Right atrium auricular region (tissue), 2 donors: Measurements from ENCODE around the gene LRRC7. TPM values are rescaled to one million over a fixed set of nuclear protein-coding genes. Genes with fewer than 3 reads are reported as not detected.

Source experiments
- DNase-seq: peaks from one replicate; pipeline ENCODE4 v3.0.0-alpha.2; 2019; ENCODE audit warnings: low spot score
- H3K27ac ChIP-seq, 2 donors: fragments of 200-600 bp; sonication (generic); 1 replicate in 1 of 2; 2 replicates in 1 of 2; pipeline ENCODE4 v1.5.1; 2016 to 2019
- H3K27me3 ChIP-seq, 2 donors: fragments of 200-600 bp; sonication (generic); one replicate each; pipeline versions ENCODE4 v1.5.1 to v1.6.0; 2017 to 2019
- H3K36me3 ChIP-seq: fragments of 200-600 bp; sonication (generic); one replicate; pipeline ENCODE4 v1.5.1; 2016
- H3K4me1 ChIP-seq, 2 donors: fragments of 200-600 bp; sonication (generic); one replicate each; pipeline versions ENCODE4 v1.5.1 to v1.6.0; 2017 to 2019
- H3K4me3 ChIP-seq, 2 donors: fragments of 200-600 bp; sonication (generic); 1 replicate in 1 of 2; 2 replicates in 1 of 2; pipeline ENCODE4 v1.5.1; 2017 to 2019; ENCODE audit warnings: mild to moderate bottlenecking in 1 of 2, moderate library complexity in 1 of 2
- H3K9me3 ChIP-seq, 2 donors: fragments of 200-600 bp; sonication (generic); one replicate each; pipeline ENCODE4 v1.5.1; 2019
- total RNA-seq, 2 donors: library from RNA; depleted of rRNA; stranded (reverse); fragments of >200 nt; gene quantifications; one replicate each; pipeline ENCODE4 v1.1.0, GENCODE V29; 2016
- TF ChIP-seq, protein P1 (sequence below), 2 donors: fragments of 200-600 bp; sonication (generic); IDR thresholded peaks; one replicate each; pipeline ENCODE4 v1.5.1; 2019; ENCODE audit warnings: antibody characterized with exemption in 2 of 2

LRRC7 gene
- total RNA-seq, 2 donors from 2014 or later, result 0.75 to 14.3 TPM

DNA sequence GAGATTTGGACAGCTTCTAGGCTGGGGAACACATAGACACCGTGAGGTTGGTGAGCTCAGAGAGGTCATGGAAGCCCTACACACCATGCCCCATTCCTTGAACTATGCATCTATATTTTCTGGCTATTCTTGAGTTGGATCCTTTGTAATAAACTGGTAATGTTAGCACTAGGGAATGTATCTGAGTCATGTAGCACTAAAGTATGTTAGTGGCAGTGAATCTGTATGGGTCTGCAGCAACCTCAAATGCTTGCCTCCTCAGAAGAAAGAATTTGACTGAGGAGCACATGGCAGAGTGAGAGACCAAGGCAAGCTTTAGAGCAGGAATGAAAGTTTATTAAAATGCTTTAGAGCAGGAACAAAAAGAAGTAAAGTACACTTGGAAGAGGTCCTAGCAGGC lies 43.7 kb upstream of the LRRC7 start:
- TF ChIP-seq, protein P1, sequence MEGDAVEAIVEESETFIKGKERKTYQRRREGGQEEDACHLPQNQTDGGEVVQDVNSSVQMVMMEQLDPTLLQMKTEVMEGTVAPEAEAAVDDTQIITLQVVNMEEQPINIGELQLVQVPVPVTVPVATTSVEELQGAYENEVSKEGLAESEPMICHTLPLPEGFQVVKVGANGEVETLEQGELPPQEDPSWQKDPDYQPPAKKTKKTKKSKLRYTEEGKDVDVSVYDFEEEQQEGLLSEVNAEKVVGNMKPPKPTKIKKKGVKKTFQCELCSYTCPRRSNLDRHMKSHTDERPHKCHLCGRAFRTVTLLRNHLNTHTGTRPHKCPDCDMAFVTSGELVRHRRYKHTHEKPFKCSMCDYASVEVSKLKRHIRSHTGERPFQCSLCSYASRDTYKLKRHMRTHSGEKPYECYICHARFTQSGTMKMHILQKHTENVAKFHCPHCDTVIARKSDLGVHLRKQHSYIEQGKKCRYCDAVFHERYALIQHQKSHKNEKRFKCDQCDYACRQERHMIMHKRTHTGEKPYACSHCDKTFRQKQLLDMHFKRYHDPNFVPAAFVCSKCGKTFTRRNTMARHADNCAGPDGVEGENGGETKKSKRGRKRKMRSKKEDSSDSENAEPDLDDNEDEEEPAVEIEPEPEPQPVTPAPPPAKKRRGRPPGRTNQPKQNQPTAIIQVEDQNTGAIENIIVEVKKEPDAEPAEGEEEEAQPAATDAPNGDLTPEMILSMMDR (IDR thresholded peaks at IDR 0.05), result no peak
- no peaks in the 10 kb centered on the region for H3K4me1 ChIP-seq
- H3K27me3 ChIP-seq, result no peaks in the 10 kb centered on the region
- no peaks in the 10 kb centered on the region for H3K9me3 ChIP-seq
- no peaks in the 10 kb centered on the region for H3K36me3 ChIP-seq
- DNase-seq, result no peak
- H3K4me3 ChIP-seq, result no peak overlapping the region
- no peak overlapping the region for H3K27ac ChIP-seq

DNA sequence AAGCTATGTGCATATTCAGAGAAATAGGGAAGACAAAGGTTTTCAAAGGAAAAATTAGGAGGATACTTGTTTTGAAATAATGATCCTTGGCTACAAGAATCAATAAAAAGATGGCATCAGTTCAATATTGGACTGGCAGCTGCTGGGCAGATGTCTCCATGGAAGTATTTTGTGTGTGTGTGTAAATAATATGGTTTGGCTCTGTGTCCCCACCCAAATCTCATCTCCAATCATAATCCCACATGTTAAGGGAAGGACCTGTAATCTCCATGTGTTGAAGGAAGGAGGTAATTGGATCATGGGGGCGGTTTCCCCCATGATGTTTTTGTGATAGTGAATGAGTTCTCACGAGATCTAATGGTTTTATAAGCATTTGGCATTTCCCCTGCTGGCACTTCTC lies 40.4 kb upstream of the LRRC7 start:
- H3K36me3 ChIP-seq, result no peaks in the 10 kb centered on the region
- no peaks in the 10 kb centered on the region for H3K27me3 ChIP-seq
- no peaks in the 10 kb centered on the region for H3K4me1 ChIP-seq
- H3K27ac ChIP-seq, result no peak overlapping the region
- DNase-seq, result no peak
- no peak overlapping the region for H3K4me3 ChIP-seq
- TF ChIP-seq, protein P1 (IDR thresholded peaks at IDR 0.05), result no peak
- H3K9me3 ChIP-seq, result no peaks in the 10 kb centered on the region

DNA sequence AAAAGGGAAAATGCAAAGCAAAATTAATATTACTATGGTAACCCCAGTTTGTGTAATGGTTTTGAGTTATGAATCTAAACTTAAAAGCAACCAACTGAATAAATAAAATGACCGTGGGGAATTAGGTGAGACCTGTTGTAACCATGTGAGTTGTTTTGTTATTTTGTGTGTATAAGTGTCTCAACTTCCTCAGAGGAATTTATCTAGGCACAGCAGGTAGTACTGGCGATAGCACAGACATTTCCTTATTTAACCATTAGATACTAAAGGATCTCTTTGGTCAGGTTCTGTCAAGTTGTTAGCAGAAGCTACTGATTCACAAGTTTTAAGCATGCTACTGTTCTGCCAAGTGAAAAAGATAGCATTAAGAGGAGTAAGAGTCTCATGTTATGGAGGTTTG lies 39.3 kb upstream of the LRRC7 start:
- TF ChIP-seq, protein P1 (IDR thresholded peaks at IDR 0.05), result no peak
- Histone ChIP-seq H3K4me3 (no peak overlapping the region), H3K36me3 (no peaks in the 10 kb centered on the region), H3K9me3 (no peaks in the 10 kb centered on the region), H3K27ac (no peak overlapping the region), H3K4me1 (no peaks in the 10 kb centered on the region), H3K27me3 (no peaks in the 10 kb centered on the region)
- no peak for DNase-seq

- Histone ChIP-seq H3K27ac (no peak overlapping the region), H3K4me1 (no peaks in the 10 kb centered on the region), H3K36me3 (no peaks in the 10 kb centered on the region), H3K9me3 (no peaks in the 10 kb centered on the region), H3K27me3 (no peaks in the 10 kb centered on the region), H3K4me3 (no peak overlapping the region)
- DNase-seq, result no peak
- TF ChIP-seq, protein P1 (IDR thresholded peaks at IDR 0.05), result no peak
Measured at GRCh38 chr1:69533343-69533742, 34.4 kb upstream of the LRRC7 start.

GRCh38 chr1:69534829-69535228 lies 32.9 kb upstream of the LRRC7 start:
- H3K9me3 ChIP-seq, result no peaks in the 10 kb centered on the region
- H3K4me1 ChIP-seq, result no peaks in the 10 kb centered on the region

DNA sequence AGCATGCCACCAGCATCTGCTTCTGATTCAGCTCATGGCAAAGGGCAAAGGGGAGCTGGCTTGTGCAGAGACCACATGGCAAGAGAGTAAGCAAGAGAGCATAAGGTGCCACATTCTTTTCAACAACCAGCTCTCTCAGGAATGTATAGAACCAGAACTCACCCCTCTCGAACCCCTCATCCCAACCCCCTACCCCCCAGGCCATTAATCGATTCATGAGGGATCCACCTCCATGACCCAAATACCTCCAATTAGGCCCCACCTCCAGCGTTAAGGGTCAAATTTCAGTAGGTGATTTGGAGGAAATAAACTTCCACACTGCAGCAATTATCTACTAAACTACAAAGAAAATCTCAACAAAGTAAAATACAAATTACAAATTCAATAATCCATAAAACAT lies 32.2 kb upstream of the LRRC7 start:
- TF ChIP-seq, protein P1 (IDR thresholded peaks at IDR 0.05), result no peak
- DNase-seq, result no peak
- no peaks in the 10 kb centered on the region for H3K9me3 ChIP-seq
- H3K27ac ChIP-seq, result no peak overlapping the region
- no peak overlapping the region for H3K4me3 ChIP-seq
- H3K27me3 ChIP-seq, result no peaks in the 10 kb centered on the region
- no peaks in the 10 kb centered on the region for H3K36me3 ChIP-seq
- no peaks in the 10 kb centered on the region for H3K4me1 ChIP-seq

More at GRCh38 chr1:69534829-69535228, 32.9 kb upstream of the LRRC7 start:
- Histone ChIP-seq H3K27ac (no peak overlapping the region), H3K36me3 (no peaks in the 10 kb centered on the region), H3K27me3 (no peaks in the 10 kb centered on the region), H3K4me3 (no peak overlapping the region)
- TF ChIP-seq, protein P1 (IDR thresholded peaks at IDR 0.05), result no peak
- no peak for DNase-seq
